ENCODE measurements around the gene TP63.

DNA sequence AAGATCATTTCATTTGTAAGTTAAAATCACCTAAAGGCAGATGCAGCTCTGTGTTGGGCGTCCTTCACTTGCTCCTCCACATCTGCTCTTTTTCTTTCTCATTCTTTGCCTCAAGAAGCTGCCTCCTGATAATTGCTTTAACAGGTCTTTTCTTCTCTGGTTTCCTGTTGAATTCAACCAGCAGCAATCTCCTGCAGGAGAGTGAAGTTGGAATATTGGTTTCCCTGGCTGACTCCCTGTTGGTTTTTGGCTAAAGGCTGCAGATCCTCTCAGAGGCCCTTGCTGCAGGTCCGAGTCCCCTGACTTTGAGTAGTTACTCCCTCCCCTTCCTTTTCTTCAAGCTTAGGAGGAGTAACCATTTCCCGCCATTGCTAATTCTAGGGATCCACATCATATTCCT is 4.2 kb downstream of the TP63 start:
- no peak for TF ChIP-seq POLR2A (IDR thresholded peaks at IDR 0.05)
- TF ChIP-seq, protein P1, sequence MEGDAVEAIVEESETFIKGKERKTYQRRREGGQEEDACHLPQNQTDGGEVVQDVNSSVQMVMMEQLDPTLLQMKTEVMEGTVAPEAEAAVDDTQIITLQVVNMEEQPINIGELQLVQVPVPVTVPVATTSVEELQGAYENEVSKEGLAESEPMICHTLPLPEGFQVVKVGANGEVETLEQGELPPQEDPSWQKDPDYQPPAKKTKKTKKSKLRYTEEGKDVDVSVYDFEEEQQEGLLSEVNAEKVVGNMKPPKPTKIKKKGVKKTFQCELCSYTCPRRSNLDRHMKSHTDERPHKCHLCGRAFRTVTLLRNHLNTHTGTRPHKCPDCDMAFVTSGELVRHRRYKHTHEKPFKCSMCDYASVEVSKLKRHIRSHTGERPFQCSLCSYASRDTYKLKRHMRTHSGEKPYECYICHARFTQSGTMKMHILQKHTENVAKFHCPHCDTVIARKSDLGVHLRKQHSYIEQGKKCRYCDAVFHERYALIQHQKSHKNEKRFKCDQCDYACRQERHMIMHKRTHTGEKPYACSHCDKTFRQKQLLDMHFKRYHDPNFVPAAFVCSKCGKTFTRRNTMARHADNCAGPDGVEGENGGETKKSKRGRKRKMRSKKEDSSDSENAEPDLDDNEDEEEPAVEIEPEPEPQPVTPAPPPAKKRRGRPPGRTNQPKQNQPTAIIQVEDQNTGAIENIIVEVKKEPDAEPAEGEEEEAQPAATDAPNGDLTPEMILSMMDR (IDR thresholded peaks at IDR 0.05) = no peak

Data from uterus (tissue), 2 donors.